Activated B cell treated with CpG ODN at 0.5 μM for 24 hours (primary cell): ENCODE measurements around the gene KIF27. TPM values are rescaled to one million over a fixed set of nuclear protein-coding genes. Genes with fewer than 3 reads are reported as not detected.

Source experiments
- ATAC-seq: fragments of 200-7000 bp; cut with Tn5 transposase; one replicate; pipeline ENCODE4 v1.10.0; 2021; ENCODE audit warnings: low read depth, mild to moderate bottlenecking, moderate library complexity
- CTCF ChIA-PET: fragments of 350-600 bp; sonication (Branson Sonifier 250); formaldehyde crosslinking; loops from one replicate; lab custom pipeline; 2021; ENCODE audit warnings: antibody characterized with exemption; lab: Charles Lee
- POLR2A ChIA-PET: fragments of 350-600 bp; sonication (Branson Sonifier 250); formaldehyde crosslinking; loops from one replicate; lab custom pipeline; 2021; ENCODE audit warnings: antibody characterized with exemption; lab: Charles Lee
- DNase-seq: peaks from one replicate; pipeline ENCODE4 v3.0.0; 2022
- H3K27ac Mint-ChIP-seq: one replicate; pipeline ENCODE4 v1.8.0; 2020; ENCODE audit warnings: mixed read lengths
- H3K27me3 Mint-ChIP-seq: one replicate; pipeline ENCODE4 v1.8.0; 2021; ENCODE audit warnings: mixed read lengths
- H3K36me3 Mint-ChIP-seq: one replicate; pipeline ENCODE4 v1.8.0; 2021; ENCODE audit warnings: low read depth, mixed read lengths
- H3K4me1 Mint-ChIP-seq: one replicate; pipeline ENCODE4 v1.8.0; 2021; ENCODE audit warnings: mixed read lengths
- H3K4me3 Mint-ChIP-seq: one replicate; pipeline ENCODE4 v1.8.0; 2020; ENCODE audit warnings: mild to moderate bottlenecking, mixed read lengths
- H3K9me3 Mint-ChIP-seq: one replicate; pipeline ENCODE4 v1.8.0; 2020; ENCODE audit warnings: mixed read lengths
- intact Hi-C: fragments of 100-400 bp; cut with micrococcal nuclease; formaldehyde crosslinking; loops from one replicate; pipeline ENCODE4 v1.15.1; 2024
- total RNA-seq: library from RNA; stranded (reverse); gene quantifications from 2 replicates; pipeline ENCODE4 v1.2.3, GENCODE V29; 2022
- TF ChIP-seq, protein P1 (sequence below): fragments of 200-600 bp; IDR thresholded peaks from one replicate; pipeline ENCODE4 v1.8.0; 2022; ENCODE audit warnings: antibody characterized with exemption, mild to moderate bottlenecking

Gene KIF27
- total RNA-seq, 1 donor from 2014 or later: 5.1 TPM

- CTCF ChIA-PET: no interaction called here
- POLR2A ChIA-PET: interaction anchor here (1.2 to 2.0 kb wide), 3 partner anchors 9 to 15 kb away, joined by 4 to 9 read pairs (median 5); partner anchors contain the start of genes HNRNPK and RMI1
- intact Hi-C loops: loop anchor here (1.0 kb wide), 1 partner anchor 9 kb away; a partner anchor contains a TSS
- peak; percentile 14 for ATAC-seq
- Mint-ChIP-seq H3K4me1 (peaks cover 5% of the 10 kb centered on the region), H3K9me3 (no peaks in the 10 kb centered on the region), H3K27ac (peak overlapping the region; percentile 57), H3K4me3 (no peak overlapping the region), H3K27me3 (no peaks in the 10 kb centered on the region), H3K36me3 (peaks cover 46% of the 10 kb centered on the region)
- DNase-seq: no peak
- TF ChIP-seq, protein P1, sequence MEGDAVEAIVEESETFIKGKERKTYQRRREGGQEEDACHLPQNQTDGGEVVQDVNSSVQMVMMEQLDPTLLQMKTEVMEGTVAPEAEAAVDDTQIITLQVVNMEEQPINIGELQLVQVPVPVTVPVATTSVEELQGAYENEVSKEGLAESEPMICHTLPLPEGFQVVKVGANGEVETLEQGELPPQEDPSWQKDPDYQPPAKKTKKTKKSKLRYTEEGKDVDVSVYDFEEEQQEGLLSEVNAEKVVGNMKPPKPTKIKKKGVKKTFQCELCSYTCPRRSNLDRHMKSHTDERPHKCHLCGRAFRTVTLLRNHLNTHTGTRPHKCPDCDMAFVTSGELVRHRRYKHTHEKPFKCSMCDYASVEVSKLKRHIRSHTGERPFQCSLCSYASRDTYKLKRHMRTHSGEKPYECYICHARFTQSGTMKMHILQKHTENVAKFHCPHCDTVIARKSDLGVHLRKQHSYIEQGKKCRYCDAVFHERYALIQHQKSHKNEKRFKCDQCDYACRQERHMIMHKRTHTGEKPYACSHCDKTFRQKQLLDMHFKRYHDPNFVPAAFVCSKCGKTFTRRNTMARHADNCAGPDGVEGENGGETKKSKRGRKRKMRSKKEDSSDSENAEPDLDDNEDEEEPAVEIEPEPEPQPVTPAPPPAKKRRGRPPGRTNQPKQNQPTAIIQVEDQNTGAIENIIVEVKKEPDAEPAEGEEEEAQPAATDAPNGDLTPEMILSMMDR: no peak
Measured at GRCh38 chr9:83965350-83966208, 44.3 kb upstream of the KIF27 start.

GRCh38 chr9:83964973-83965349 is 43.7 kb upstream of the KIF27 start:
- intact Hi-C loops: no loop called here
- ChIA-PET CTCF (no interaction called here), POLR2A (interaction anchor here (1.2 to 2.0 kb wide), 3 partner anchors 9 to 15 kb away, joined by 4 to 9 read pairs (median 5); partner anchors contain the start of genes HNRNPK and RMI1)
- Mint-ChIP-seq H3K27me3 (no peaks in the 10 kb centered on the region), H3K4me1 (peaks cover 5% of the 10 kb centered on the region), H3K36me3 (peaks cover 40% of the 10 kb centered on the region), H3K27ac (peak overlapping the region; percentile 57), H3K9me3 (no peaks in the 10 kb centered on the region), H3K4me3 (no peak overlapping the region)
- TF ChIP-seq, protein P1: no peak
- DNase-seq (no peak), ATAC-seq (no peak)

DNA sequence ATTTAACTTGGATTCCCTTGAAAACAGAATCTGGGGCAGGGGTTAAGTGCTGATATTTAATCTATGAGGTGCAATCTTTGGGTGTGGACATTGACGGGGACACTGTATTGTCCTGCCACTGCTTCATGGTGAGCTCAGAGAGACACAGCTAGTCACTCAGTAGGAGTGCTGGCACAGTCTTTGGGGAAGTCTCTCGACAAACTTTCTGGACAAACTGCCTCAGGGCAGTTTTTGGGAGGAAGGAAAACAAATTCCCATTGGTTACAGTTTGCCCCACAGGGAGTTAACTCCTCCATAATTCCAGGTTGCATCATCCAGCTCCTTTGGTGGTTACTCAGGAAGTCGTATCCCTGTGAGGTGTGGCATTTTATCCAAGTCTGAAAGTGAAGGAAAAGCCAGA is 40.9 kb upstream of the KIF27 start:
- Mint-ChIP-seq H3K36me3 (peaks cover 15% of the 10 kb centered on the region), H3K9me3 (no peaks in the 10 kb centered on the region), H3K4me3 (no peak overlapping the region), H3K27ac (no peak overlapping the region), H3K4me1 (peaks cover 9% of the 10 kb centered on the region), H3K27me3 (no peaks in the 10 kb centered on the region)
- no peak for ATAC-seq
- TF ChIP-seq, protein P1: no peak
- ChIA-PET CTCF (no interaction called here), POLR2A (interaction anchor here (0.7 to 1.6 kb wide), 4 partner anchors 18 to 40 kb away, joined by 4 to 11 read pairs (median 6); partner anchors contain the start of genes HNRNPK, KIF27 and RMI1)
- DNase-seq: no peak
- intact Hi-C loops: no loop called here

DNA sequence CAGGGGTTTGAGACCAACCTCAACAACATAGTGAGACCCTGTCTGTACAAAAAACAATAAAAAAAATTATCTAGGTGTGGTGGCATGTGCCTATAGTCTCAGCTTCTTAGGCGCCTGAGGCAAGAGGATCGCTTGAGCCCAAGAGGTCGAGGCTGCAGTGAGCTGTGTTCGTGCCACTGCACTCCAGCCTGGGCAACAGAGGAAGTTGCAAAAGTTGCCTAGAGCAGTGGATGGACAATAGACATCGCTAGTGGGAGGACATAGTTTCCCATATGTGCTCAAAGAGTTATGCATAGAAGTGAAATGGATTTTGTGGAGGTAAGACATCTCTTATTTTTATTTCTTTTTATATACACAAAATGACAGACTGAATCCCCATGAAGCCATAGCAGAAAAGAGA is 39.8 kb upstream of the KIF27 start:
- intact Hi-C loops: no loop called here
- ChIA-PET POLR2A (interaction anchor here (0.8 to 1.6 kb wide), 2 partner anchors 15 to 20 kb away, joined by 4 to 11 read pairs; partner anchors contain the start of genes HNRNPK and RMI1), CTCF (interaction anchor here (0.8 to 1.3 kb wide), 2 partner anchors 11 to 17 kb away, joined by 3 read pairs; no protein-coding TSS in a partner anchor)
- Mint-ChIP-seq H3K27me3 (no peaks in the 10 kb centered on the region), H3K4me3 (no peak overlapping the region), H3K36me3 (peaks cover 9% of the 10 kb centered on the region), H3K27ac (no peak overlapping the region), H3K4me1 (peaks cover 15% of the 10 kb centered on the region), H3K9me3 (no peaks in the 10 kb centered on the region)
- DNase-seq (no peak), ATAC-seq (no peak)
- TF ChIP-seq, protein P1: no peak

DNA sequence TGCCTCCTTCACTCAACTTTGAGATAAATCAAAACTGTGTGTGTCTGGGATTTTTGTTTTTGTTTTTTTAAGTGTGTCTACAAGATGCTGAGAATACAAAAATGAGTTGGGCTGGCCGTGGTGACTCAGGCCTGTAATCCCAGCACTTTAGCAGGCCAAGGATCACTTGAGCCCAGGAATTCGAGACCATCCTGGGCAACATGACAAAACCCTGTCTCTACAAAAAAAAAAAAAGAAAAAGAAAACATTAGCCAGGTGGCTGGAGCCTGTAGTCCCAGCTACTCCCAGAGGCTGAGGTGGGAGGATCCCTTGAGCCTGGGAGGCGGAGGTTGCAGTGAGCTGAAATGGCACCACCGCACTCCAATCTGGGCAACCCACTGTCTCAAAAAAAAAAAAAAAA is 37.8 kb upstream of the KIF27 start:
- Mint-ChIP-seq H3K9me3 (no peaks in the 10 kb centered on the region), H3K4me1 (peaks cover 19% of the 10 kb centered on the region), H3K36me3 (peaks cover 8% of the 10 kb centered on the region), H3K27me3 (no peaks in the 10 kb centered on the region), H3K4me3 (no peak overlapping the region), H3K27ac (no peak overlapping the region)
- CTCF ChIA-PET: no interaction called here
- POLR2A ChIA-PET: interaction anchor here (0.7 kb wide), 1 partner anchor 38 kb away, joined by 7 read pairs; no protein-coding TSS in a partner anchor
- no peak for ATAC-seq
- intact Hi-C loops: no loop called here
- DNase-seq: no peak
- TF ChIP-seq, protein P1: no peak
